C4-2B (cell line): ENCODE data around the gene CYP2W1.

Experiments
- CTCF ChIP-seq: fragments of 450-650 bp; conservative IDR thresholded peaks from 2 replicates; pipeline ENCODE4 v1.5.1; 2017; ENCODE audit warnings: mild to moderate bottlenecking
- ZFX ChIP-seq: fragments of 450-650 bp; IDR thresholded peaks from 2 replicates; pipeline ENCODE4 v1.6.1; 2017

GRCh38 chr7:951881-952547 lies 31.0 kb upstream of the CYP2W1 start:
- no peak for TF ChIP-seq CTCF
- TF ChIP-seq ZFX = no peak
